ENCODE data around the gene NEMP2.
A peak's percentile ranks its signal among the peaks of the same experiment; 100 is the strongest.

NEMP2 gene, protein sequence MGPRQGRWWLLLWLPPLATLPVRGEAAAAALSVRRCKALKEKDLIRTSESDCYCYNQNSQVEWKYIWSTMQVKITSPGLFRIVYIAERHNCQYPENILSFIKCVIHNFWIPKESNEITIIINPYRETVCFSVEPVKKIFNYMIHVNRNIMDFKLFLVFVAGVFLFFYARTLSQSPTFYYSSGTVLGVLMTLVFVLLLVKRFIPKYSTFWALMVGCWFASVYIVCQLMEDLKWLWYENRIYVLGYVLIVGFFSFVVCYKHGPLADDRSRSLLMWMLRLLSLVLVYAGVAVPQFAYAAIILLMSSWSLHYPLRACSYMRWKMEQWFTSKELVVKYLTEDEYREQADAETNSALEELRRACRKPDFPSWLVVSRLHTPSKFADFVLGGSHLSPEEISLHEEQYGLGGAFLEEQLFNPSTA

DNA sequence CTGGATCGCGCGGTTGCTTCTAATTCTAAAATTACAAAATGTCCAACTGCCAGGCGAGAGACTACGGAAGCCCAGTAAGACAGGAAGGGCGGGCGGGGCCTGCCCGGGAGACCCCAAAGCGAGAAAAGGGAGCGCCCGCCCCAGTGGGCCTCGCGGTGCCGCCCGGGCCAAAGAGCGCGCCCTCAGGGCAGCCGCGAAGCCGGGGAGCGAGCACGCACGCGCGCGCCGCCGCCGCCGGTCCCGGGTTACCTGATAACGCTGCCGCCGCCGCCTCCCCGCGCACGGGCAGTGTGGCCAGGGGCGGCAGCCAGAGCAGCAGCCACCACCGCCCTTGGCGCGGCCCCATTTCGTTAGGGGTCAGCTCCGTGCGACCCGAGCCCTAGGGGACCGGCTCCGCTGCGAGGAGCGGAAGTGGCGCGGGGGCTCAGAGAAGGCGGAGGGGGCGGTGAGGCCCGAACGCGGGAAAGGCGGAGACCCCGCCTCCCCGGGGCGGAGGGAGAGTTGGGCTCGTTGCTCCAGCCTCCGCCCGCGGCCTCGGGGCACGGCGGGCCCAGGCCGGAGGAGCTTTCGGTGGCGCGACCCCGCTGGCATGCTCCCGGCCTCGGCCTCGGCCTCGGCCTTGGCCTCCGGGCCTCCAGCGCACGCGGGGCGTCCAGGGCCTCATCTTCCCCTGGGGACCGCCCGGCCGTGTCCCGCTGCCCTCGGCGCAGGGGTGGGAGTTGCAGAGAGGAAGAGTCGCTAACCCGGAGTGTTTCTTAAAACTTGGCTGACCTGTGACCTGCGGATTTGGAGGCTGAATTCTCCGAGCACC lies at the start of gene NEMP2:
NEMP2 (minus strand) TSS at position 413 of the 811 bp plus-strand sequence; CDS start at position 346, 67 bp downstream.
- DNase-seq (ENCODE audit: low read depth in 2 of 2) = peak in 1 of 2 experiments; percentile 31

DNA sequence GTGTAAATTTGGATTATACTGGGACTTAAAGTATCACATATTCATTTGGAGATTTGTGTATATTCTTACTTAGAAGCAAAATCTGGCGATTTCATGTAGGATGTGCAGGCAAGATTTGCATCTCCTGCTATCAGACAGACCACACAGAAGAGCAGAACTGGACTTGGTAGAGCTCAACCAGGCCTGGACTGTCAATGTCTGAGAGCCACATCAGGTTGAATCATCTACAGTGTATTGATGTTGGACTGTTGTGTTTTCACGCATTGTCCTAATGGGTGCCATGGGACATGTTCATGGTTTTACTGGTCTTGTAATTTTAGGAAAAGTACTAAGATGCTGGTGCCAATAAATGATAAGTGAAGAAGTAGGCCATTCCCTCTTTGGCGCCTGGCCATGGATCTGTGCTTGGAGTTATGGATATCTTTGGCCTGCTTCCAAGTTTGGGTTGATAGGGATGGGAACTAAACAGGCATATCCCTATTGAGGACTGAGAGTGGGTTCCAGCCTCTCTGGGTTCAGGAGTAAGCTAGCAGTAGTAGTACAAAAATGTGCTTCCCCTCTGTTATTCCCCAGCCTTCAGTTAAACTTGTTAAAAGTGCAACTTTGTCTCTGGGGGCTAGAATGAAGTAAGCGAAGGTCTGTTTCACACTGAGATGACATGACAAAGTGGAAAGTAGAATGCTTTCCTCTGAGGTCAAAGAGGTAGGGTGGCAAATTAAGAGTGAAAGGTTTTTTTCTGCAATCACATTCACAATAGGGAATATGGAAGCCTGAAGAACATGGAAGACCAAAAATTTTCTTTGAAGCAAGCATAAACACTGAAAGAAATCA lies 49.2 kb upstream of the NEMP2 start:
- DNase-seq (ENCODE audit: low read depth in 2 of 2) = no peak

DNA sequence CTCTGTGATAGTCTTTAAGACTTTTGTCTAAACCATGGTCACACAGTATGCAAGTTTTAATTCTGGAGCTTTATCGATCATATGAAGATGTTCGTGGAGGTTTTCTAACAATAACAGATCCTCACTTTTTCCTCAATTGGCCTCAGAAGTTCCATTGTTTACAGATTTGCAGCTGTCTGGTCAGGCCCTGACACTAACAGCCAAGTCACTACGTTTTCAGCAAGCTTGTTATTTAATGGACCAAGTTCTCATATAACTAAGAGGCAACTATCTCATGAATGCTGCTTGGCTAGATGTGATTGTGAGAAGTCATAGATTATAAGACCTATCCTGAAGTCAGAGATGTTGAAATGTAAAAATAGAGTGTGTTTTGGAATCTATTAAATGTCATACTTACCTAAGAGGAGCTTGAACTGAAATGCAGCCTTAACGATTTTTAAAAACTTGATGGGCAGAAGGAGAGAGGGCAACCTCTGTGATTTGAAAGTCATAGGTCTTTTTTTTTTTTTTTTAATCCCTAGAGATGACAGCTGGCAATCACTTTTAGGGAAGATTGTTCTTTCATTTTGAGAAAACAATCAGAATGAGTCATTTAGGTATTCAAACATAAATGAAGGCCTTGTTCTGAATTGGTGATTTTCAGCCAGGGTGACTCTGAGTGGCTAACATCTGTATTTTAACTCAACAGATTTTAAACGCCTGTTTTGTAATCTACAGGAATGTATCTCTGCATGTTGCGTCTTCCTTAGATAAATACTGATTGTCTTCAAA lies 48.4 kb upstream of the NEMP2 start:
- no peak for DNase-seq (ENCODE audit: low read depth in 2 of 2)

DNA sequence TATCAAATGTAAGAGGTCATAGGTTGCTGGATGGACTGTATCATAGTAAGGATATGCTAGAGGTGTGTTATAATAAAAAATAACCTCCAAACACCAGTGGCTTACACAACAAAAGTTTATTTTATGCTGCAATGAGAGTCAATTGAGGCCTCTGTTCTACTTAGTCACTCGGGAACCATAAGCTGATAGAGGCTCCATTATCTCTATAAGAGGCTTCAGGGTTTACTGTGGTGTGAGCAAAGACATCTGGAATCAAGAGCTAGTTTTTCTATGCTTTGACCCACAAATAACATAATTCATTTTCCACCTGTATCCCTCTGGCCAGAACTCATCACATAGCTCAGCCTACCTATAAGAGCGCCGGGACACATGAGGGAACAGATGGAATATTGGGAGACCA lies 47.5 kb upstream of the NEMP2 start:
- DNase-seq (ENCODE audit: low read depth in 2 of 2) = no peak

DNA sequence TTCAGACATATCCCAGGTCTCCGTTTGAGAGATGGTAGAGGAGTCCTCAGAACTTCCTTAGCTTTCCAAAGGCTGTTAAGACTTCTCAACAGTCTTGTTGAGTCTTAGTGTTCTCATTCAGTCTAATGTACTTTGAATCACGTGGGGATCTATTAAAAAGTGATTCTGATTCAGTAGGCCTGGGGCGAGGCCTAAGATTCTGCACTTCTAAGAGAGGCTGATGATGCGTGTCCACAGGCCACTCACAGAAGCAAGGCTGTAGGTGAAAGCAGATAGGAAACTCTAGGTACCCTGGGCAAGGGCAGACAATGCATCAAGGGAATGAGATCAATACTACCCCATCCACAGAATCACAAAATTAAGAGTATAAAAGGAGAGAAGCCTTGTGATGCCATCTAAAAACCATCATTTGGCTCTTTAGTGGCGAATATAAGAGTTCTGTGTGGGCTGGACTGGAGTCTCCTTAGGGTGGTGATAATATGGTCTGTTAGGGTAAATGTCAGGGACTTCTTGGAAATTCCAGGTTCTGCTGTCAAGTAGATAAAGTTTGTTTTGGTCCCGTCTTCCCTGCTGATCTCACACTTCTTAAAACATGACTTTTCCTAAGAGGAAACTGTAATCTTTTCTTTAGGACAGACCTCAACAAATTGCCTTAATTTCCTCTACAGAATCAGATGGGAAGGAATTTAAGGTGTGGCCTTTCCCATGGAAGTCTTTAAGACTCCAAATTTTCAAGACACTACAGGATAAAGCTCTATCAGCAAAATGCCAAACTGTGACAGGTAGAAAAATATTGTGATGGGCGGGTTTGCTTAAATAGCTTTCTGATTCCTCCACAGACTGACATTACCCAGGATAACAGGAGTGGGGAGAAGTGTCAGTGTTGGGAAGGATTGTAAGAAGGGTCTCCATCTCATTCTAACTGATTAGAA lies 45.7 kb upstream of the NEMP2 start:
- no peak for DNase-seq (ENCODE audit: low read depth in 2 of 2)

DNA sequence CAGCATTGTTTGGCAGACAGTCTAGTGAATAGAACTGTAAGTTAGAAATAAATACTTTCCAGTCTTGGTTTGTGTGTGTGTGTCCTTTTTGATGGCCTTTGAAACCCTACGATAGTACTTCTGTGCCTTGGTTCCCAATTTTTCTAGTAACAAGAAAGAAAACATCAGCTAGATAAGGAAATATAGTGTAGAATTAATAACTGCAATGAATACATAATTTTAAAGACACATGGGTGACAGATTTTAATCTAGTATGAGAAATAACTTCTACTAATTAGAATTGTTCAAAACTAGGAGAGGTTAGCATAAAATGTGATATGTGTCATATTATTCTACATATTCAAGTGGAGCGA lies 44.5 kb upstream of the NEMP2 start:
- no peak for DNase-seq (ENCODE audit: low read depth in 2 of 2)

DNA sequence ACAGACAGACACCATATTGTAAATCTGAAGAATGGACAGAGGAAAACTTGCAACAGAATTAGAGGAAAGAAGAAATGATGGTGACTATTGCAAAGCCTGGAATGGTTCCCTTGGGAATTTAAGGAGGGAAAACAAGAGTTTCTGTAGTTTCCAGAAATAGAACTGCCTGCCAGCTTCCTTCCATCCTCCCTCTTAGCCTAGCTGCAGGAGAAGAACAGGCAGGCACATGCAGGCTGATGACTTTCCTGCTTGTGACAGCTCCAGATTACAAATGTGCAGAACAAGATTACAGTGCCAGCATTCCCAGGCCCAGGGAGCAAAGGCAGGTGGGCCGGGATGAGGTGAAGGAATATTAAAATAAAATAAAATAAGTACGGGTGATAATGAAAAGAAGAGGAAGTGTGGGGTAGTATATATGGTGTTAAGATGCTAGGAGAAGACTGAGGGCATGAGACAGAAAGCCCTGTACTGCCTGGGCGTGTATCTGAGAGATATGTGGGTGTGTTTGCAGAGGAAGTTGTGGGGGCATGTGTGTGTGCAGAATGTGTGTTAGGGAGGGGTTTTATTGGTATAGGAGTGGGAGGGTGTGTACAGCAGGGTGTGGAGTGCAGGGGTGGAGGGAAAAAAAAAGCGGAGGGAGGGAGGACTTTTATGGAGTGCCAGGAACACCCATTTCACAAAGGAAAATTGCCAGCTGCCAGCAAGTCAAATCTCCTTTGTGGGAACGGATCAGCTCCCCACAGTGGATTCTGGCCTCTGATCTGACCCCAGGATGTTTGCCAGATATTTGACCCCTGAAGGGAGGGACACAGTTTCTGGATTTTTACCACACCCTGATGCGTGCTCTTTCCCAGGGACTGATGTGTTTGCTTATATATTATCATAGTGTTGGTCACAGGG lies 43.9 kb upstream of the NEMP2 start:
- DNase-seq (ENCODE audit: low read depth in 2 of 2) = peak in 1 of 2 experiments; percentile 7

DNA sequence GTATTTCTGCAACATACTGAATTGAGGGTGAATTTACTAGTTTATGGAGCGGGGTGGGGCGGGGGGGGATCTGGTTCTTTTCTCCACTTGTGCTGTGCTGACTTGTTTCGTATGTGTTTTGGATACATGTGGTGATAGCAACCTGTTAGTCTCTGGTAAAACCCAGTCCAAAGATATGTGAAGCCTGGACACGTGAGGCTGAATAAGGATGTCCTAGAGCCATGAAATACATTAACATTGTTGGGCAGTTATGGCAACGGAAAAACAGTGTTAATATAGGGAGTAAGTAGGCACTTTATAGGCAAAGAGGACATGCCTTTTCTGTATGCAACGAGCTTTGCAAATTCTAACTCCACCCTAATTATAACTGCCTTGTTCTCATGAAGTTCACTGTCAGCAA lies 42.1 kb upstream of the NEMP2 start:
- DNase-seq (ENCODE audit: low read depth in 2 of 2) = no peak

DNA sequence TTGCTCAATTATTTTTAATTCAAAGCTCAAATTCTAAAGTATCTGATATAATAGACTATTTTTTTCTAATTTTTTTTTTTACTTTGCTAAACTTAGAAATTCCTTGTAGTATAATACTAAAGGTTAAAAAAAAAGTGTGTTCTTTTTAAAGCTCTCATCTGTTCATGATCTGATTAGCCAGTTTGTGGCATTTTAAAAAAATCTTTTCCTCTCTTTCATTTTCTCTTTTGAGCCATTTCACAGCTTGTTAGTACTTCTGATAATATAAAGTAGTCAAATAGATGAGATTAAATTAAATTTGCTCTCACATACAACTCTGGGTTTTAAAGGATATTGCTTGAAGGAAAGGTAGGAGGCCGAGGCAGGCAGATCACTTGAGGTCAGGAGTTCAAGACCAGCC lies 40.7 kb upstream of the NEMP2 start:
- no peak for DNase-seq (ENCODE audit: low read depth in 2 of 2)

DNA sequence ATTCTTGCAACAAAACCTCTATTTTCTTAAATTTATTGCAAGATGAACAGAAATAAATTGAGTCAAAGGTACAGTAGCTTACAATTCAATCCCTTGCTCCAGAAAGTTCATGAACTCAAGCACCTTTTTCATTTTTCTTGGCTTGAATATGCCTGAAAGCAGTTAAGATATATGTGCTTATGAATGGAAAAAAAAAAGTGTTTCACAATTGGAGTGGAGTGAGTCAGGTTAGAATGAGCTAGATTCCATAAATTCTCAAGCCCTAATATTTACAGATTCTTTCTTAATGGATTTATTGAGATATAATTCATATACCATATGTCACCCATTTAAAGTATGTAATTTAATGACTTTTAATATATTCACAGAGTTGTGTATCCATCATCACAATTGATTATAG lies 39.6 kb upstream of the NEMP2 start:
- DNase-seq (ENCODE audit: low read depth in 2 of 2) = peak; percentile 50 to 53

DNA sequence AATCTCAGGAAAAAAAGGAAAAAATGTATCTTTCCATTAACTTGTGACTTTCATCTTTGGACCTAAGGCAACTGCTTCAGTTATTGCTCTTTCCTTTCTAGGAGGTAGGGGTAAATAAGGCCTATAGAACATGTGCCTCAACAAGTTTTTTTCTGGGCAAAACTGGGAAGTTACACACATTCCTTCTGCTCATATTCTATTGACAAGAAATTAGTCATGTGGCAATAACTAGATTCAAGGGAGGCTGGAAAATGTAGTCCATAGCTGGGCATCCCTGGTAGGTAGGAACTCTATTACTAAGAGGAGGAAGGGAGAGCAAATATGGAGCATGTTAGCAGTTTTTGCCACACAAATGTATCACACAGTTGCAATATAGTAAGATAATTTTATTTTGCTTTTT lies 37.7 kb upstream of the NEMP2 start:
- no peak for DNase-seq (ENCODE audit: low read depth in 2 of 2)

DNA sequence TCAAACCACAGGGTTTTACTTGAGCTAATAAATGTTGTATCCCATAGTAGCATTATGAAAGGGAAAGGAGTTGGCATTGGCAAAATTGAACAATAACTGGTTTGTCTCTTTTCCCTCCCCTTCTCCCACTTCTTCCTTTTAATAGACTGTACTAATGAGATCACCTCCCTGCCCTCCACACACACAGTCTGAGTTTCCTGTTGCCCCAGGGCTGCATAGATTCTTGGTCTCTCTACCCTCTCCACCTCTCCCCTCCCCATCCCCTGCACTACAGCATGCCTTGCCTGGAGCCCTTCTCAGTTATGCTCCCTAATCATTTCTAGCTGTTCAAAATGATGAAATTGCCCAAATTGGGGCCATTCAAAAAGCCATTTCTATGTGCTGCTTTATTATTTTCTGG lies 37.2 kb upstream of the NEMP2 start:
- DNase-seq (ENCODE audit: low read depth in 2 of 2) = no peak

DNA sequence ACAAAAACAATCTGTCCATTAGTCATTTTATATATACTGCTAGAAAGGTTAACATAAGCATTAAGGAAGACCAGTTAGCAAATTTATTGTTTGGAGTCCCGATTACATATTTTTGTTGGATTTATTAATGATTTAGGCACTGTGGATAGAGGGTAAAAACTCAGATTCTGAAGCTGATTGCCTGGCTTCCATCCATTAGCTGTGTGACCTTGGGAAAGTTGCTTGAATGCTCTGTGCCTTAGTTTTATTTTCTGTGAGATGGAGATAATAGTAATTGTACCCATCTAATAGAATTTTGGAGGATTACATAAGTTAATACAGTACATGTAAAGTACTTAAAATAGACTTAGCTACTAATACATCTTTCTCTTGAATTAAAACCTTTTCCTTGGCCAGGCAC lies 36.3 kb upstream of the NEMP2 start:
- DNase-seq (ENCODE audit: low read depth in 2 of 2) = no peak

DNA sequence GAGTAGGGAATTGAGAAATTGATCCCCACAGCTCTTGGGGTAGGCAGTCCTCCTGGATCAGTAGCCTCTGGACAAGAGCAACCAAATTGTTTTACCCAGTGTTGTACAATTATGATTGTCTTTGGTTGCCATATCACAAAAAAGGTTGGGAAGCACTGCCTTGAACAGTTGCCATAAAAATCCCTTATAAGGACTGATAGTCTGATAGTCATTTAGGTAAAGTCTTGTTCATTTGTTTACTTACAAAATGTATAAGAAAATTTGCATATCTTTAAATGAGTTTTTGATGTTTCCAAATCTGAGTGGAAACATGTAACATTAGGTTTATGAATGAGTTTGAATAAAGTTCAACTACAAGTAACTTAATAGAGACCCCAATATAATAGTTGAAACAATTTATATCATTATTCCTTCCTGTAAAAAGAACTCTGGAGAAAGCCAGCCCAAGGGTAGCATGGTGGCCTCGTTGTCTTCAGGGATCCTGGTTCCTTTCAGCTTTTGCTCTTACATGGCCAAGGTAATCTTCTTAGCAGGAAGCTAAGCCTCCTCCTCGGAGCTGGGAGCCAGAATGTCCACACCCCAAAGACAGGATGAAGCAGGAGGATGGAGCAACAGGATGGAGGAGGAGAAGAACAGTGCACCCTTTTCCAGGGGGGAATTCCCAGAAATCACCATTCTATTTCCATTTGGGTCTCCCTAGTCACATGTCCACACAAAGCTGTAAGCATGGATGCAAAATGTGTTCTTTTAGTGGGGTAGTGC lies 35.7 kb upstream of the NEMP2 start:
- no peak for DNase-seq (ENCODE audit: low read depth in 2 of 2)

DNA sequence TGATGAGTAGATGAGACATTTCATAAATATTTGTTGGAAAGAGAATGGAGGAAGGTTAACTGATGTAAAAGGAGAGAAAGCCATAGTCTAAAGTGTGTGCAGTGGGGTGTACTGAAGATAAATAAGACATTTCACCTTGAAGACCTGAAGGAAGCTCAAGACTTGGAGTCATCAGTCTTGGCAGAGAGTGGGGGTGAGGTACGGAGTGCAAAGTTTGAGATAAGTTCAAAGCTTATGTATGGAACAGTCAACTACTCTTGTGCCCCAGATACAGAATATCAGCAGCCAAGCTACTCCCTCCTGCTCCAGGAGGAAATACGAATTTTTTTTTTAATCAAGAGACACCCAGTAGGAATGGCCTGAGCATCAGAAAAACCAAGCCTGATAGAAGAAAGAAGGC lies 30.3 kb upstream of the NEMP2 start:
- no peak for DNase-seq (ENCODE audit: low read depth in 2 of 2)

DNA sequence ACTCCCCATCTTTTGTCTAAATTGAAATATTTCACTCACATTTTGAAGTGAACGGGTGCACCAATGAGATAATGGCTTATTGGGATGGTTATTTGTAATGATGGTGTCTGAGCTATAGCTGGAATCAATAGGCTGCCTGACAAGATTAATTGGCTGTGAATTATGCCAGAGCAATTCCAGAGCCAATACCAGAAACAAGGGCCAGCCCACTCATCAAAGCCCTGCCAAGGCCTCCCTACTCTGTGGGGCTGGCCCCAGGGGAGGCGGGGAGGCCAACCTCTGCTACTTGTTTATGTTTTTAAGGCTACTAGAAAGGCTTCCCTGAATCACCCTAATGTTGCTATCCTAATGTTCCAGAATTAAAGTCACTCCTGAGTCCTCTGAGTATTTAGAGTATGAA lies 29.1 kb upstream of the NEMP2 start:
- DNase-seq (ENCODE audit: low read depth in 2 of 2) = no peak

DNA sequence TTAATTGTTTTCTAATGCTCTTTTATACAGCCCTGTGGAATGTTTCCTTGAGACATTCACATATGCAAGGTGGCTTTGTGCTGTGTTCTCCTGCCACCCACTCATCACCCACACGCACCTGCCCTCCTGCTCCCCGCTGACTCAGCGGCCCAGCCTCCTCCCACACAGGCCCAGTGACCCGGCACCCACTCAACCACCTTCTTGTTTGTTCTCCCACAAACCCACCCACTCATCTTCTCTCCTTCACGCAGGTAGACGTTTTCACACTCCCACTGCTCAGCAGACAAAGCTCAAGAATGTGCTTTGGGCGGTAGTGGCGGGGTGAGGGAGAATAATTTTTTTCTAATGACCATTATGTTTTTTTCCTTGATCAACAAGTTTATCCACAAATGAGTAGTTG lies 28.6 kb upstream of the NEMP2 start:
- no peak for DNase-seq (ENCODE audit: low read depth in 2 of 2)

DNA sequence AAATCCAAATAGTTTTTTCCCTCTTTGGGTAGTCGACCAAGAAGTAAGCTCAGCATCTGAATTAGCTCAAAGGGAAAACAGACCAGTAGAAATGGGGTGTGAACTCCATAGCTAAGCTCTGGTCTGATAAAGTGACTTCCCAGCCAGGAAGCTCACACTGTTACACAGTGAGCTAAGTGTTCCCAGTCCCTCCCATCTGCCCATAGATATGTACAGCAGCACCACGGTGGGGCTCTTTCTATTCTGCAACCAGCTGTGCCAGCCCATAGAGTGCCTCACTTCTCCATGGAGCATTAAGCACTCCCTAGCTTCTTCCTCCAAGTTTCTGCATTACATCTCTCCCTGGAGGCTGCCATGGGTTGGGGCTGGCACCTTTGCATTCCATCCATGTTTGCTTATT lies 27.6 kb upstream of the NEMP2 start:
- DNase-seq (ENCODE audit: low read depth in 2 of 2) = no peak

DNA sequence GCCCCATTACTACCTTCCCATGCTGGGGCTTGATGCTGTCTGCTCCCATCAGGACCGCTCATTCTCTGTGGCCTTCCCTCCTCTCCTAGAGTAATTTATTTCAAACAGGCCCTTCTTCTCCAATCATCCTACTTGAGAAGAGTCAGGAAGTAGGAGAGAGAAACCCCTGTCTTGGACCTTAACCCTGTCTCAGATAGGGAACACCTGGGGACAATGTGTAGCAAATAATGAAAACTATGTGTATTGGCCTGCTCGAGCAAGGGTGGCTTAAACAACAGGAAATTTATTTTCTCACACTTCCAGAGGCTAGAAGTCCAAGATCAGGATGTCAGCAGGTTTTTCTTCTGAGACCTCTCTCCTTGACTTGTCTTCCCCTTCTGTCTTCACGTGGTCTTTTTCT lies 26.6 kb upstream of the NEMP2 start:
- DNase-seq (ENCODE audit: low read depth in 2 of 2) = no peak

Measured in fibroblast of skin of left quadriceps (primary cell).